Femur (tissue), 1 donor: Measurements from ENCODE around the gene COL4A2.
A peak's percentile ranks its signal among the peaks of the same experiment; 100 is the strongest.
"Not testable (repeated sequence)": the region's sequence is repeated elsewhere in the genome, so short reads cannot be mapped to it uniquely, and the experiment has no call there.

Source experiments
- DNase-seq: peaks from one replicate; pipeline ENCODE4 v3.0.0-alpha.2; 2017

Gene COL4A2

GRCh38 chr13:110523838-110524540, 216.9 kb downstream of the COL4A2 start:
- DNase-seq, result no peak

GRCh38 chr13:110524541-110525257, 217.6 kb downstream of the COL4A2 start:
- no peak for DNase-seq

- no peak for DNase-seq
Measured at GRCh38 chr13:110525328-110526319, 218.5 kb downstream of the COL4A2 start.

GRCh38 chr13:110528371-110528770, 221.3 kb downstream of the COL4A2 start:
- no peak for DNase-seq

DNA sequence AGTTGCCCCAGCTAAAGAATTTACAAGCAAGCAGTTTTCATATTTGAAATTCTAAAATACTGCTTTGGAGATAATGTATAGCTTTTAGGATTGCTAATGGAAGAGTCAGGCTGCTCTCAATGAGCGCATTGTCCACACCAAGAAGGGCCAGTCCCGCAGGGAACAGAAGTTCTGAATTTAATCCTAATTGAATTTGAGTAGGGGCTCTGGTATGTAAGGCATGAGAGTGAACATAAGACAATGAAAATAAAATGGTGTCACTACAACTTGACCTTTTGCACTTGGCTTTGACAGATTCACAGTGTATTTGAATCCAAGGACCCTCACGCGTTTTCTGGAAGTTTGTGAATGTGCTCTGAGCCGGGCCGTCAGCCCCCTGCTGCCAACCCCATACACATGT, 221.8 kb downstream of the COL4A2 start:
- DNase-seq, result no peak

GRCh38 chr13:110529522-110530311, 222.6 kb downstream of the COL4A2 start:
- no peak for DNase-seq

- no peak for DNase-seq
Measured at GRCh38 chr13:110531100-110531499, 224.0 kb downstream of the COL4A2 start.

GRCh38 chr13:110531671-110532083, 224.6 kb downstream of the COL4A2 start:
- no peak for DNase-seq

GRCh38 chr13:110532258-110532657, 225.2 kb downstream of the COL4A2 start:
- DNase-seq, result not testable (repeated sequence)

- no peak for DNase-seq
Measured at GRCh38 chr13:110533771-110534670, 226.9 kb downstream of the COL4A2 start.

- DNase-seq, result no peak
Measured at GRCh38 chr13:110535526-110535925, 228.4 kb downstream of the COL4A2 start.

DNA sequence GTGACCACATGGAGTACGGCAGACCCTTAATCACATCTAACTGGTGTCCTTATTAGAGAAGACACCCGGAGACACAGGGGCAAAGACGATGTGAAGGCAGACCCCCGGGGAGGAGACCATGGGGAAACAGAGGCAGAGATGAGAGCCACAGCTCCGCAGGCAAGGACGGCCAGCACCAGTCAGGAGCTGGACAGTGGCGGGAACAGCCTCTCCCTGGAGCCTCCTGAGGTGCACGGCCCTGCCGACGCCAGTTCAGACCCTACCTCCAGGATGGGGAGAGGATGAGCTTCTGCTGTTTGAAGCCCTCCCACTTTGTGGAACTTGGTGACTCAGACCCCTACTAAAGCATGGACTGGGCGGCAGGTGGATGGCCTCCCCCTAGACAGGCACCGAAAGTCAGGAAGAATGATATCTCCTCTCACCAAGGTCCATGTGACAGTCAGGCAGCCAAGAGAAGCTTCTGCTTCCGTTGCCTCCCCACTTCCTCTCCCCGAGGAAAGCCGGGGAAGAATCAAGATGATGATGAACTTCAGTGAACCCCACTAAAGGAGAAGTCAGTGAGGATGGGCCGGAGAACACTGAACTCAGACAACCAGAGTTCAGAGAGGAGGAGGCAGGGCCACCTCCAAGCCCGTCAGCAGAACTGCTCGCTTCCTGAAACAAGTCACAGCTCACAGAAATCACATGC, 229.1 kb downstream of the COL4A2 start:
- peak; percentile 59 for DNase-seq

DNA sequence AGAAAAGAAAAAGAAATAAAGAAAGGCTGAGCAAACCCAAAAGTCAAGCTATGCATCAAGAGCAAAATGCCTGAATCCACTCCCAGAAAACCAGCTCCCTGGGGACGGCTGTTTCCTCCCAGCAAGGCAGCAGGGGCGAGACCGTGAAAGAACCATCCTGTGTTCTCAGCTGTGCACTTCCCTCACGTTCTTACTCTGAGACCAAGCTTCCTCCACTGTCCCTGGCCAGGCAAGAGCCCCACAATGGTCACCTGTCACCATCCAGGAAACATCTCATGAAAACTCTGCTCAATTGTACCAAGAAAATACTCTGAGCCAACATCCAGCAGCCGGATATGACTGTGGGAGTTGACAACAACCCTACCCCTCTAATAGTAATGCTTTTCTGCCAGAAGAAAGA, 231.5 kb downstream of the COL4A2 start:
- no peak for DNase-seq

- DNase-seq, result no peak
Measured at GRCh38 chr13:110539894-110540293, 232.8 kb downstream of the COL4A2 start.

- DNase-seq, result no peak
Measured at GRCh38 chr13:110540871-110541525, 233.9 kb downstream of the COL4A2 start.

GRCh38 chr13:110541526-110541920, 234.4 kb downstream of the COL4A2 start:
- DNase-seq, result no peak

DNA sequence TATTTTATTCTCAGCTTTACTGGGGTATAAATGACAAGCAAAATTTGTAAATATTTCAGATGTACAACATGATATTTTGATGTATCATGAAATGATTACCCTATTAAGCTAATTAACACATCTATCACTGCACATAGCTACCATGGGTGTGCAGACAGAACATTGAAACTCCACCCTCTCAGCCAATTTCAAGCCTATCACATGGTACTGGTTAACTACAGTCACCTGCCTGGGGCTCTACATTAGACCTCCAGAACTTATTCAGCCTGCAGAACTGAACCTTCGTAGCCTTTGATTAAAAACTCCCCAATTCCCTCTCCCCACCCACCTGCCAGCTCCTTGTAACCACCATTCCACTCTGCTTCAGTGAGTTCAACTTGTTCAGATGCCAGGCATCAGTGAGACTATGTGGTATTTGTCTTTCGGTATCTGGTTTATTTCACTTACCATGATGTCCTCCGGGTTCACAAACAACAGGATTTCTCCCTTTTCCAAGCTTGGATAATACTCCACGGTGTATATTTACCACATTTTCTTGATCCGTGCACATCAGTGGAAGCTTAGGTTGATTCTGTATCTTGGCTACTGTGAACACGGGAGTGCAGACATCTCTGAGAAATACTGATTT, 235.2 kb downstream of the COL4A2 start:
- no peak for DNase-seq

DNA sequence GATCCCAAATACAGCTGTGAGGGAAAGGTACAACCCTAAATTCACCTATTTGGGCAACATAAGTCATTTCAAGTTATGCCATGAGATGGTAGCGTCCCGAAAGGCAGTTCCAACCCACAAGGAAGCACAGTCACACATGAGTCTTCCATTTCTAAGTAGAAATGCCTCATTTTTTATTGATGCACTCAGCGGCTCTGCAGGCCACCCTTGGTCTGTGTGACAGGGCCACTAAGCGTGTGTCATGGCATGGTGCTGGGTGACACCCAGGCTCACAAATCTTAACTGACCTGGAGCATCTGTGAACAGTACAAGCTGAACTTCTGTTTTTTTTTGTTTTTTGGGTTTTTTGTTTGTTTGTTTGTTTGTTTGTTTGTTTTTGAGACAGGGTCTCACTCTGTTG, 239.3 kb downstream of the COL4A2 start:
- no peak for DNase-seq

GRCh38 chr13:110546926-110547325, 239.8 kb downstream of the COL4A2 start:
- peak; percentile 45 for DNase-seq
